AG09319 (cell line): ENCODE measurements around the gene GLT6D1.

Experiments used
- DNase-seq: peaks from one replicate; pipeline ENCODE4 v3.0.0-alpha.2; 2010; ENCODE audit warnings: low read depth; ENCODE audit errors: extremely low read depth
- TF ChIP-seq, protein P1 (sequence below): IDR thresholded peaks from 2 replicates; pipeline ENCODE4 v1.5.1; 2011; ENCODE audit warnings: low read depth, mild to moderate bottlenecking, inconsistent platforms, low read length, moderate library complexity

Gene GLT6D1

DNA sequence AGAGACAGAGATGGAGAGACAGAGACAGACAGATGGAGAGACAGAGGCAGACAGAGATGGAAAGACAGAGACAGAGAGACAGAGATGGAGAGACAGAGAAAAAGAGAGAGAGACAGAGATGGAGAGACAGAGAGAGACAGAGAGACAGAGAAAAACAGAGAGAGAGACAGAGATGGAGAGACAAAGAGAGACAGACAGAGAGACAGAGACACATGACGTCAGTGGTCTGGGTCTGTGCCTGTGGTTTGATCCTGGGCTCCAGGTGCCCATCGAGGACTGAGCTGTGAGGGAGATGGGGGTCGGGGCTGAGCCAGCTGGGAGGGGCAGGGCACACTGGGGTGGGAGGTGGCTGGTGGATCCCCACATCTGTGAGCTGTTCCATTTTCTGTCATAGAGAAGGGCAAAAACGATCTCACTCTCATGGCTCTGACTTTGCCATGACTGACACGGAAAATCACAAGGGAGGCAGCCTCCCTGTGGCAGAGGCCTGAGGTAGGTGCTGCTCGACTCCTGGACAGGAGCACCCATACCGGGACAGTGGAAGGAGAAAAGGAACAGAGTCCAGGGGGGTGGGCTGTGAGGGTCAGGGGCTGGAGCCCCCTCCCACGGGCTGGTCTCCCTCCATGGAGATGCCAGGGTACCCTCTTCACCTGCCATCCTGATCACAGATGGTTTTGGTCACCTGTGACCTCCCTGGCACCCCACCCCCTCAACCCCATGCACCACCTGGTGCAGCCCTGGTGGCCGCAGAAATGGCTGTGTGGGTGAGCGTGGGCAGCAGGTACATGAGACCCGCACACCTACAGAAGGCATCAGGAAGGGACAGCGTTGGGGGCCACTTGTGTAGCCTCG lies 28.8 kb downstream of the GLT6D1 start:
- no peak for DNase-seq
- TF ChIP-seq, protein P1, sequence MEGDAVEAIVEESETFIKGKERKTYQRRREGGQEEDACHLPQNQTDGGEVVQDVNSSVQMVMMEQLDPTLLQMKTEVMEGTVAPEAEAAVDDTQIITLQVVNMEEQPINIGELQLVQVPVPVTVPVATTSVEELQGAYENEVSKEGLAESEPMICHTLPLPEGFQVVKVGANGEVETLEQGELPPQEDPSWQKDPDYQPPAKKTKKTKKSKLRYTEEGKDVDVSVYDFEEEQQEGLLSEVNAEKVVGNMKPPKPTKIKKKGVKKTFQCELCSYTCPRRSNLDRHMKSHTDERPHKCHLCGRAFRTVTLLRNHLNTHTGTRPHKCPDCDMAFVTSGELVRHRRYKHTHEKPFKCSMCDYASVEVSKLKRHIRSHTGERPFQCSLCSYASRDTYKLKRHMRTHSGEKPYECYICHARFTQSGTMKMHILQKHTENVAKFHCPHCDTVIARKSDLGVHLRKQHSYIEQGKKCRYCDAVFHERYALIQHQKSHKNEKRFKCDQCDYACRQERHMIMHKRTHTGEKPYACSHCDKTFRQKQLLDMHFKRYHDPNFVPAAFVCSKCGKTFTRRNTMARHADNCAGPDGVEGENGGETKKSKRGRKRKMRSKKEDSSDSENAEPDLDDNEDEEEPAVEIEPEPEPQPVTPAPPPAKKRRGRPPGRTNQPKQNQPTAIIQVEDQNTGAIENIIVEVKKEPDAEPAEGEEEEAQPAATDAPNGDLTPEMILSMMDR, result no peak

DNA sequence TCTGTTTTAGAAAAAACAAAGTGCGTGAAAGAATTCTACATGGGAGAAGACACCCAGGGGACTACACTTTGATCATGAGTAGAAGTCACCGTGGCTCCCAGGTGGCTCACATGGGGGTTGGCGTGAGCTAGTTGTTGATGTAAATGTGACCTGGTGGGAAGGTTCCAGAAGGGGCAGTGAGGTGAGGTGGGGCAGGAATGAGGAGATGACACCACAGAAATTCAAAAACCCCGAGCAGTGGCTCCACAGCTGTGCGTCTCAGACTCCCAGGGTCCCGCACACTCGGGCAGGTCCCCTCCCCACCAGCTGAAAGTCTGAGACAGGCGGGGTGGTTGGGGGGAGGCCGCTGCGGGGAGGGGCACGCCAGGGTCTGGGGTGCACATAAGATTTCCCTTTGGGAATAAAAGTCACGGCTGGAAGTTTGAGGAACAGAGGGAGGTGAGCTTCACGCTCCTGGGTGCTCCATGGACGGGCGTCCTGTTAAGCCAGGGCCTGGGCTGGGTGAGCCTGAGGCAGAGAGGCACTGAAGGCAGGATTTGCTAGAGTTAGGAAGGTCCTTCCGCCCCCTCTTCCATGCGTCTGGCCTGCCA lies 29.9 kb downstream of the GLT6D1 start:
- no peak for DNase-seq

DNA sequence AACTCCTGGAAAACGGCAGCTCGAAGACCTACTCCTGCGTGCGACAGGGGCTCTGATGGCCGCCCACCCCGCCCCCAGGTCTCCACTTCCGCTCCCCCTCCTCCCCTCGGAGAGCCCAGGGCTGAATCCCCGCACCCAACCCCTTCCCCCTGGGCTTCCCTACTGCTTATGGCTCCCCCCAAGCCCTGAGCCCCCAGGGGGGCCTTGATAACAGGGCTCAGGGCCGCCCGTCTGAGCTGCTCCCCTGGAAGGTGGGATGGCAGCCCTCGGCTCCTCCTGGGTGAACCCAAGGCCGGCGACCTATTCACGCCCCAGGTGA lies 30.4 kb downstream of the GLT6D1 start:
- TF ChIP-seq, protein P1, result no peak
- DNase-seq, result no peak

More for the DNA sequence above, 29.9 kb downstream of the GLT6D1 start:
- TF ChIP-seq, protein P1, result no peak

DNA sequence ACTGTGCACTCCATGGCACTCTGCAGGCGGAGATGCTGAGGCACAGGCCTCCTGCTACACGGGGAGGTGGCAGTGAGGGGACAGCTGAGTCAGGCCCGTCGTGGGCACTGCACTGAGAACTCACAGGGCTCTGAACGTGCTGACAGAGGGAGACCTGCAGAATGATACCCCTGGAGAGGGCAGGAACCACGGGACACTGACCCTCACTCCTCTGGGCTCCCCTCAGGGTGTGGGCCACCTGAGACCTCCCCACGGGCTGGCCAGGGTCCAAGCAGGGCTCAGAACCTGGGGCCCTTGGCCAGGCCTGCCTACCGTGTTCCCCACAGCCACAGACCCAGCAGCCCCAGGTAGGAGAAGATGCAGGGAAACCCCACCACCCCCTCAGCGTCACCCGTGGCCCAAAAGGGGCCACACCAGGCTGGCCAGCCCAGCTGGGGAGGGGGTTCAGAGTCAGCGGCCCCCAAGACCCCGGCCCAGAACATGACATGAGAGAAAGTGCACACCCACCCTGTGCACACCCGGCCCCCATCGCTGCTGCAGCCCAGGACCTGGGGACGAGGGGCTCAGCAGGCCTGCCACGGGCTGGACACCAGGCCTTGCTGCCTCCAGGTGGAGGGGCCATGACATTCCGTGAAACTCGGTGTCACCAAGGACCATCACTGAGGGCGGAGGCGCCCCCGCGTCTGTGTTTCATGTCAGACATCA lies 30.9 kb downstream of the GLT6D1 start:
- TF ChIP-seq, protein P1, result no peak
- DNase-seq, result no peak

DNA sequence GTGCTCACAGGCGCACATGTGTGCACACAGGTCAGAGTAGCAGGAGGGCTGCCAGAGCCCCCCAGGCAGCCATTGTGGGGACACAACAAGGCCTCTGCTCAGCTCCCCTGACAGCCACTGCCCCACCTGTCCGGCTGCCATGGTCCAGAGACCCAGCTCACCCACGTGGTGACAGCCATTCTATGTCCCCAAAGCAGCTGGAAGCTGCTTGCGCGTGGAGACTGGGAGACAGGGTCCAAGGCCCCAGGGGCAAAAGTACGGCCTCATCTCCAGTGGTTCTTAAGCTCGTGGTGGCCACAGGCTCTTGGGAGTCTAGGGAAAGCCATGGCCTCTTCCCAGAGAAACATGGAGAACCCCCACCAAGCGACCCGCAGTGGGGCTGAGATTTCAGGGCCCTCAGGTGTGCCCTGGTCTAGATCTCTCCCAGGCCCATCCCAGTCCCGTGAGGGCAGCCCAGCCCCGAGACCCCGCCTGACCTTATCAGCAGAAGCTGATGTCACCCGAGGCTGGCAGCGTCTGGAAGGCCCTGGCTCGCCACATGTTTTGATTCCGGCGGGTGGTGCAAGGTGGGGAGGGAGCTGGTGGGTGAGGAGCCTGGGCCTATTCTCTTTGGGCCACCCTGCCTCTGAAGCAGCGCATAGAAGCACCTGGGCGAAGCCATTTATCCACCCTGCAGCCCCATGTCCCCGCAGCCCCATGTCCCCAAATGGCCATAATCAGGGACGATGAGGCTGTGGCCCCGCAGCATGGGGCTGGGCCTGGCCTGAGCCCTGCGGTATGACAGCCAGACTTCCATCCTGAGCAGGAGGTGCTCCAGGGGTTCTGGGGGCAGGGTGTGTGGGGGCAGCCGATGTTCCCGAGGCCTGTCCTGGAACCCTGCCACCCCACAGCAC lies 31.7 kb downstream of the GLT6D1 start:
- no peak for DNase-seq
- TF ChIP-seq, protein P1, result no peak

DNA sequence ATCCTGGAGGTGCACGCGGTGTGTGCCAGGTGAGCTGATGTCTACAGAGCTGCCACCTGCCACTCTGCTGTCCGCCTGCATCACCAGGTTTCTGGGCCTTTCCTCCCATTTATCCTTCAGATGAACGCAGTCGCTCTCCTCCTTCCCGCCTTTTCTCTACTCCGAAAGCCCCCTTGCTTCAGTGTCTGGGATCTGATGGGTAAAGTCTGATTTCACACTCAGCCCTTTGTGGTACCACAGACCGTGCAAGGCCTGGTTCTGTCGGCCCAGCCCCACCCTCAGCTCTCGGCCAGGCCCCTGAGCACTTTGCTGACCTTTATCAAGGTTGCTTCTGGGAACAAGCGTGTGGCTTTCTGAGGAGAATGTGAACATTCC lies 32.5 kb downstream of the GLT6D1 start:
- DNase-seq, result no peak
- TF ChIP-seq, protein P1, result no peak
